Neuronal stem cell (in vitro differentiated cells): Measurements from ENCODE around the gene PIGR.

Source experiments
- DNase-seq: peaks from one replicate; pipeline ENCODE4 v3.0.0-alpha.2; 2013; ENCODE audit warnings: low spot score
- H2AFZ ChIP-seq: one replicate; pipeline ENCODE4 v1.6.1; 2013; ENCODE audit warnings: mild to moderate bottlenecking, low read length, inconsistent platforms
- H2AK5ac ChIP-seq: 2 replicates; pipeline ENCODE4 v1.6.1; 2013; ENCODE audit warnings: low read depth, mild to moderate bottlenecking, inconsistent platforms, low read length, moderate library complexity, mixed read lengths
- H2BK120ac ChIP-seq: 2 replicates; pipeline ENCODE4 v1.6.1; 2013; ENCODE audit warnings: low read depth, mild to moderate bottlenecking, inconsistent platforms, low read length, moderate library complexity, mixed read lengths
- H2BK12ac ChIP-seq: one replicate; pipeline ENCODE4 v1.6.1; 2013; ENCODE audit warnings: low read length, inconsistent platforms
- H2BK15ac ChIP-seq: 2 replicates; pipeline ENCODE4 v1.6.1; 2013; ENCODE audit warnings: mild to moderate bottlenecking, low read length, inconsistent platforms, mixed read lengths
- H2BK5ac ChIP-seq: one replicate; pipeline ENCODE4 v1.6.1; 2013; ENCODE audit warnings: inconsistent platforms, mild to moderate bottlenecking, low read length, moderate library complexity
- H3K14ac ChIP-seq: one replicate; pipeline ENCODE4 v1.6.1; 2013; ENCODE audit warnings: low read length, inconsistent platforms
- H3K18ac ChIP-seq: 2 replicates; pipeline ENCODE4 v1.6.1; 2013; ENCODE audit warnings: low read length, inconsistent platforms
- H3K23ac ChIP-seq: 2 replicates; pipeline ENCODE4 v1.6.1; 2013; ENCODE audit warnings: low read depth, mild to moderate bottlenecking, mixed read lengths, low read length, inconsistent platforms; ENCODE audit not compliant: poor library complexity
- H3K27ac ChIP-seq: replicated peaks from 3 replicates; pipeline ENCODE4 v1.5.1; 2013; ENCODE audit warnings: low read length, inconsistent platforms
- H3K27me3 ChIP-seq, 3 experiments: 2 replicates each; pipeline ENCODE4 v1.6.1; 2013; ENCODE audit warnings: low read length in 3 of 3, mild to moderate bottlenecking in 2 of 3, inconsistent platforms in 1 of 3, low read depth in 1 of 3, mixed read lengths in 1 of 3, moderate library complexity in 1 of 3; ENCODE audit not compliant: control insufficient read depth in 3 of 3, insufficient read depth in 3 of 3
- H3K36me3 ChIP-seq, 2 donors: replicated peaks in 1 of 2; 2 replicates each; pipeline ENCODE4 v1.6.1; 2013; ENCODE audit warnings: low read length in 2 of 2; ENCODE audit not compliant: control insufficient read depth in 2 of 2, insufficient read depth in 2 of 2
- H3K4ac ChIP-seq: 2 replicates; pipeline ENCODE4 v1.6.1; 2013; ENCODE audit warnings: inconsistent platforms, mild to moderate bottlenecking, low read length, moderate library complexity
- H3K4me1 ChIP-seq, 2 donors: 1 replicate in 1 of 2; 2 replicates in 1 of 2; pipeline ENCODE4 v1.6.1; 2013; ENCODE audit warnings: low read length in 2 of 2, low read depth in 1 of 2; ENCODE audit not compliant: control insufficient read depth in 2 of 2, insufficient read depth in 1 of 2
- H3K4me2 ChIP-seq: one replicate; pipeline ENCODE4 v1.6.1; 2013; ENCODE audit warnings: mild to moderate bottlenecking, low read length, inconsistent platforms; ENCODE audit not compliant: insufficient read depth, poor library complexity, severe bottlenecking
- H3K4me3 ChIP-seq, 2 donors: 2 replicates each; pipeline ENCODE4 v1.5.1; 2013; ENCODE audit warnings: low read length in 2 of 2, mild to moderate bottlenecking in 2 of 2, inconsistent platforms in 1 of 2, moderate library complexity in 1 of 2
- H3K79me1 ChIP-seq: one replicate; pipeline ENCODE4 v1.6.1; 2013; ENCODE audit warnings: low read depth, mild to moderate bottlenecking, inconsistent platforms, low read length, moderate library complexity
- H3K9ac ChIP-seq: one replicate; pipeline ENCODE4 v1.6.1; 2013; ENCODE audit warnings: mild to moderate bottlenecking, low read depth, low read length, inconsistent platforms; ENCODE audit not compliant: poor library complexity
- H3K9me3 ChIP-seq, 2 donors: replicated peaks in 1 of 2; 2 replicates each; pipeline versions ENCODE3 to v1.6.1; 2013; ENCODE audit warnings: low read length in 2 of 2, mild to moderate bottlenecking in 2 of 2, inconsistent platforms in 1 of 2, low read depth in 1 of 2, mixed read lengths in 1 of 2, moderate library complexity in 1 of 2; ENCODE audit not compliant: control insufficient read depth in 2 of 2, insufficient read depth in 1 of 2
- H4K8ac ChIP-seq: one replicate; pipeline ENCODE4 v1.6.1; 2013; ENCODE audit warnings: low read depth, mild to moderate bottlenecking, inconsistent platforms, low read length, moderate library complexity
- H4K91ac ChIP-seq: one replicate; pipeline ENCODE4 v1.6.1; 2013; ENCODE audit warnings: low read length, low read depth, mild to moderate bottlenecking, inconsistent platforms; ENCODE audit not compliant: poor library complexity
- WGBS, 2 donors: extraction: QIAGEN DNeasy Blood & Tissue Kit; methylation state at CpG; one replicate each; pipeline ENCODE4 v1.1.7; 2013; ENCODE audit warnings: missing lambda C conversion rate in 2 of 2, mixed read lengths in 1 of 2; ENCODE audit not compliant: insufficient read length in 2 of 2, insufficient replicate concordance in 1 of 2; ENCODE audit errors: extremely low coverage in 2 of 2; 5-methylcytosine and 5-hydroxymethylcytosine counted together

PIGR gene

GRCh38 chr1:206916000-206916709, 30.1 kb downstream of the PIGR start:
- no peak overlapping the region for H3K14ac ChIP-seq
- H3K23ac ChIP-seq: no peak overlapping the region
- H3K18ac ChIP-seq: no peak overlapping the region
- H3K27me3 ChIP-seq: peaks cover 0 to 13% (median 4%) of the 10 kb centered on the region in 3 experiments
- no peak overlapping the region for H2AFZ ChIP-seq
- no peaks in the 10 kb centered on the region for H3K79me1 ChIP-seq
- no peak overlapping the region for H2BK15ac ChIP-seq
- no peak overlapping the region for H3K27ac ChIP-seq
- H3K36me3 ChIP-seq: no peaks in the 10 kb centered on the region
- no peak overlapping the region for H4K8ac ChIP-seq
- H3K4ac ChIP-seq: no peak overlapping the region
- H2BK5ac ChIP-seq: no peak overlapping the region
- no peaks in the 10 kb centered on the region for H3K9me3 ChIP-seq
- DNase-seq: no peak
- H2BK12ac ChIP-seq: no peak overlapping the region
- no peak overlapping the region for H3K4me2 ChIP-seq
- no peak overlapping the region for H3K9ac ChIP-seq
- H2BK120ac ChIP-seq: no peak overlapping the region
- H4K91ac ChIP-seq: no peak overlapping the region
- no peaks in the 10 kb centered on the region for H3K4me1 ChIP-seq
- no CpG with 5 or more reads among the region's 8 CpGs for WGBS, 2 donors
- no peak overlapping the region for H3K4me3 ChIP-seq
- H2AK5ac ChIP-seq: no peak overlapping the region

- Histone ChIP-seq H3K4me2 (no peak overlapping the region), H3K4me3 (no peak overlapping the region), H2BK120ac (no peak overlapping the region), H2BK5ac (no peak overlapping the region), H3K27me3 (peaks cover 0 to 22% (median 11%) of the 10 kb centered on the region in 3 experiments), H3K4ac (no peak overlapping the region), H3K18ac (no peak overlapping the region), H2BK15ac (no peak overlapping the region), H3K79me1 (no peaks in the 10 kb centered on the region), H3K27ac (no peak overlapping the region), H3K9ac (no peak overlapping the region), H3K23ac (no peak overlapping the region), H2AFZ (no peak overlapping the region), H3K36me3 (no peaks in the 10 kb centered on the region), H2AK5ac (no peak overlapping the region), H4K8ac (no peak overlapping the region), H3K4me1 (no peaks in the 10 kb centered on the region), H3K14ac (no peak overlapping the region), H4K91ac (no peak overlapping the region), H3K9me3 (no peaks in the 10 kb centered on the region), H2BK12ac (no peak overlapping the region)
- no CpG with 5 or more reads among the region's 15 CpGs for WGBS, 2 donors
- DNase-seq: no peak
Observed at GRCh38 chr1:206915030-206915735, 31.1 kb downstream of the PIGR start.

- no CpG with 5 or more reads among the region's 12 CpGs for WGBS, 2 donors
- Histone ChIP-seq H4K8ac (no peak overlapping the region), H2BK15ac (no peak overlapping the region), H3K9ac (no peak overlapping the region), H3K4ac (no peak overlapping the region), H3K79me1 (no peaks in the 10 kb centered on the region), H3K4me3 (no peak overlapping the region), H3K36me3 (no peaks in the 10 kb centered on the region), H2AFZ (no peak overlapping the region), H2BK12ac (no peak overlapping the region), H3K27ac (no peak overlapping the region), H2AK5ac (no peak overlapping the region), H3K23ac (no peak overlapping the region), H3K4me2 (no peak overlapping the region), H4K91ac (no peak overlapping the region), H3K18ac (no peak overlapping the region), H3K27me3 (peaks cover 5 to 34% (median 24%) of the 10 kb centered on the region in 3 experiments), H3K14ac (no peak overlapping the region), H2BK120ac (no peak overlapping the region), H3K9me3 (no peaks in the 10 kb centered on the region), H3K4me1 (peaks cover 0 to 2% of the 10 kb centered on the region in 2 donors), H2BK5ac (no peak overlapping the region)
- DNase-seq: no peak
Observed at GRCh38 chr1:206913766-206914537, 32.3 kb downstream of the PIGR start.
